Measurements from ENCODE around the gene ELMOD1. TPM values are rescaled to one million over a fixed set of nuclear protein-coding genes. Genes with fewer than 3 reads are reported as not detected.

The ELMOD1 gene
- total and polyA plus RNA-seq, 2 experiments from 2014 or later: 1.2 to 1.6 TPM

DNA sequence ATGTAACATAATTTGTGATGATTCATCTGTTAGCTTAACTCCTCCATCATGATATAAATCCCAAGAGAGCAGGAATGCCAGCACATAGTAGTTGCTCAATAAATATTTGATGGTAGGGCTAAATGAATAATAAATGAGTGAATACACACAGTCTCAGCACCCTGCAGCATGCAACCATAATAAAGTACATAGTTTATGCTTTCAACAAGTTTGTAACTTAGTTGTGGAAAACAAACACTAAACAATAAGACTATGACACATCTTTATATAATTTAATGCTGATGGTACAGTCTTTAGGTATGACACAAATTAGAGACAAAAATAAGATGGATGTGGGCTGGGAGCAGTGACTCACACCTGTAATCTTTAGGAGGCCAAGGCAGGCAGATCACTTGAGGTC is 29.3 kb upstream of the ELMOD1 start:
- peaks cover 4% of the 10 kb centered on the region for H3K27me3 Mint-ChIP-seq (ENCODE audit: insufficient read depth, low read depth, poor library complexity)
- Histone ChIP-seq H3K27me3 (ENCODE audit: insufficient read depth) (no peaks in the 10 kb centered on the region), H3K79me2 (replicated peaks; ENCODE audit: insufficient read depth) (peaks cover 46% of the 10 kb centered on the region), H3F3A (replicated peaks; ENCODE audit: low read depth) (no peaks in the 10 kb centered on the region), H2AFZ (no peak overlapping the region), H3K27ac (ENCODE audit: low read depth) (no peak overlapping the region), H4K20me1 (replicated peaks; ENCODE audit: insufficient read depth) (no peaks in the 10 kb centered on the region; the same call in 1 of the 2 replicates), H3K4me1 (ENCODE audit: insufficient read depth) (peaks cover 14% of the 10 kb centered on the region), H3K4me2 (no peak overlapping the region), H3K9me2 (ENCODE audit: insufficient read depth) (no peaks in the 10 kb centered on the region), H3K4me3 (no peak overlapping the region), H3K36me3 (ENCODE audit: insufficient read depth) (no peaks in the 10 kb centered on the region)
- no peak for DNase-seq (ENCODE audit: low spot score)
- H3K4me1 Mint-ChIP-seq: peaks cover 13% of the 10 kb centered on the region
- H3K9me3 Mint-ChIP-seq: no peaks in the 10 kb centered on the region
- H3K27ac Mint-ChIP-seq: no peak overlapping the region
- H3K4me3 Mint-ChIP-seq: no peak overlapping the region
- no peak for ATAC-seq
- H3K36me3 Mint-ChIP-seq (ENCODE audit: low read depth): peaks cover 3% of the 10 kb centered on the region; the same call in 2 of the 3 replicates
- TF ChIP-seq, protein P1, sequence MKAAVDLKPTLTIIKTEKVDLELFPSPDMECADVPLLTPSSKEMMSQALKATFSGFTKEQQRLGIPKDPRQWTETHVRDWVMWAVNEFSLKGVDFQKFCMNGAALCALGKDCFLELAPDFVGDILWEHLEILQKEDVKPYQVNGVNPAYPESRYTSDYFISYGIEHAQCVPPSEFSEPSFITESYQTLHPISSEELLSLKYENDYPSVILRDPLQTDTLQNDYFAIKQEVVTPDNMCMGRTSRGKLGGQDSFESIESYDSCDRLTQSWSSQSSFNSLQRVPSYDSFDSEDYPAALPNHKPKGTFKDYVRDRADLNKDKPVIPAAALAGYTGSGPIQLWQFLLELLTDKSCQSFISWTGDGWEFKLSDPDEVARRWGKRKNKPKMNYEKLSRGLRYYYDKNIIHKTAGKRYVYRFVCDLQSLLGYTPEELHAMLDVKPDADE (IDR thresholded peaks at IDR 0.05): no peak
- TF ChIP-seq CTCF (conservative IDR thresholded peaks at IDR 0.05; ENCODE audit: low read depth in 2 of 2) (no peak), STAT1 (IDR thresholded peaks at IDR 0.05; ENCODE audit: unreplicated experiment) (no peak), ZNF114 (CRISPR knock-in tag; IDR thresholded peaks at IDR 0.05) (no peak)

- H3K4me3 ChIP-seq: no peak overlapping the region
- no peak for DNase-seq (ENCODE audit: low spot score)
- Mint-ChIP-seq H3K36me3 (ENCODE audit: low read depth) (peaks cover 3% of the 10 kb centered on the region; the same call in 2 of the 3 replicates), H3K27ac (no peak overlapping the region), H3K4me1 (peaks cover 15% of the 10 kb centered on the region), H3K9me3 (no peaks in the 10 kb centered on the region), H3K4me3 (no peak overlapping the region), H3K27me3 (ENCODE audit: insufficient read depth, low read depth, poor library complexity) (peaks cover 4% of the 10 kb centered on the region)
- H3K4me1 ChIP-seq (ENCODE audit: insufficient read depth): peaks cover 17% of the 10 kb centered on the region
- H3K79me2 ChIP-seq (replicated peaks; ENCODE audit: insufficient read depth): peaks cover 46% of the 10 kb centered on the region
- no peaks in the 10 kb centered on the region for H3F3A ChIP-seq (replicated peaks; ENCODE audit: low read depth)
- ATAC-seq: no peak
- no peak overlapping the region for H3K4me2 ChIP-seq
- H3K27me3 ChIP-seq (ENCODE audit: insufficient read depth): no peaks in the 10 kb centered on the region
- H3K27ac ChIP-seq (ENCODE audit: low read depth): no peak overlapping the region
- H3K9me2 ChIP-seq (ENCODE audit: insufficient read depth): no peaks in the 10 kb centered on the region
- H3K36me3 ChIP-seq (ENCODE audit: insufficient read depth): no peaks in the 10 kb centered on the region
- H2AFZ ChIP-seq: no peak overlapping the region
- H4K20me1 ChIP-seq (replicated peaks; ENCODE audit: insufficient read depth): no peaks in the 10 kb centered on the region; the same call in 1 of the 2 replicates
- no peak for TF ChIP-seq NANOG (IDR thresholded peaks at IDR 0.05; ENCODE audit: borderline replicate concordance)
- TF ChIP-seq, protein P1 (IDR thresholded peaks at IDR 0.05): no peak
- TF ChIP-seq ZNF462 (CRISPR knock-in tag; IDR thresholded peaks at IDR 0.05): no peak
- TF ChIP-seq POLR2AphosphoS5 (IDR thresholded peaks at IDR 0.05; ENCODE audit: low read depth): no peak
- TF ChIP-seq ZNF114 (CRISPR knock-in tag; IDR thresholded peaks at IDR 0.05): no peak
- no peak for TF ChIP-seq STAT1 (IDR thresholded peaks at IDR 0.05; ENCODE audit: unreplicated experiment)
- no peak for TF ChIP-seq CTCF (conservative IDR thresholded peaks at IDR 0.05; ENCODE audit: low read depth in 2 of 2)
- no peak for TF ChIP-seq ZNF331 (CRISPR knock-in tag; IDR thresholded peaks at IDR 0.05; ENCODE audit: low read depth)
These were observed 28.2 kb upstream of the ELMOD1 start for GRCh38 chr11:107562647-107563208.

Data from GM23338 (cell line).